CD4-positive, alpha-beta T cell treated with Interleukin-21 for 1 hour (primary cell): ENCODE data around the gene NRG2.
A peak's percentile ranks its signal among the peaks of the same experiment; 100 is the strongest.

Experiments
- DNase-seq: peaks from one replicate; pipeline ENCODE4 v3.0.0-alpha.2; 2020

Gene NRG2

GRCh38 chr5:140004174-140004573, 38.9 kb downstream of the NRG2 start:
- no peak for DNase-seq

GRCh38 chr5:140003519-140003918, 39.6 kb downstream of the NRG2 start:
- DNase-seq, result no peak

DNA sequence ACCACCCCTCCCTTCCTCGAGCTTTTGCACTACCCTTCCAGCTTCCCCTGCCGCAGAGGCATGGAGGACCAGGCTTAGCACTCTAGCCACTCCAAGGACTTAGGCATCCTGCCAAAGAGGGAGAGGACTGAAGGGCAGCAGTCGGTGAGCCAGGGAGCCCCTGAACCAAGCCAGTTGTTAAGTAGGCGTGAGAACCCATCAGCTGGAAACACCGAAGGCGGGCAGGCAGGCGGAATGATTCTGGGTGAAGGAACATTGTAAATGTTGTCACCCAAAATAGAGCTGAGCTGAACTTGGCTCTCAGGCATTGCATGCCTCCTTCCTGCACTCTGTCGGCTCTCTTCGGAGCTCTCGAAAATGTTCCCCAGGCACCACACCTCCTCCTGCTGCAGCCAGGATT, 42.8 kb downstream of the NRG2 start:
- no peak for DNase-seq

- no peak for DNase-seq
Measured at GRCh38 chr5:139998837-139999236, 44.3 kb downstream of the NRG2 start.

GRCh38 chr5:139997276-139997675, 45.8 kb downstream of the NRG2 start:
- DNase-seq, result no peak

- no peak for DNase-seq
Measured at GRCh38 chr5:139995929-139996328, 47.2 kb downstream of the NRG2 start.

- DNase-seq, result no peak
Measured at GRCh38 chr5:139994234-139994633, 48.9 kb downstream of the NRG2 start.

DNA sequence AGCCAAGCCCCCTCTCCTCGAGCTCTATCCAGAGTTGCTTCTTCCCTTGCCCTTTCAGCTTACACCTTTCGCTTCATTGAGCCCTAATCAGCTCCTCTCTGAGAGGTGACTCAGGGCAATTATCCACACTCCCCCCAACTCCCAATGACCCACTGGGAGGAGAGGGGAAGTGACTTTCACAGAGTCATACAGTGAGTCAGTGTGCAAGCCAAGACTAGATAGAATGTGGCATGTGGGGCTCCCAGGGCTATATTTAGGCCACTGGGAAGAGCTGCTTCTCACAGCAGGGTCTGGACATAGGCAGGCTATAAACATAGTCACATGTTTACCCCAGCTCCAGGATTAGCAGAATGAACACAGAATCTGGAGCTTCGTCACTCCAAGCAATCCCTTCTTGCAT, 57.4 kb downstream of the NRG2 start:
- DNase-seq, result no peak

DNA sequence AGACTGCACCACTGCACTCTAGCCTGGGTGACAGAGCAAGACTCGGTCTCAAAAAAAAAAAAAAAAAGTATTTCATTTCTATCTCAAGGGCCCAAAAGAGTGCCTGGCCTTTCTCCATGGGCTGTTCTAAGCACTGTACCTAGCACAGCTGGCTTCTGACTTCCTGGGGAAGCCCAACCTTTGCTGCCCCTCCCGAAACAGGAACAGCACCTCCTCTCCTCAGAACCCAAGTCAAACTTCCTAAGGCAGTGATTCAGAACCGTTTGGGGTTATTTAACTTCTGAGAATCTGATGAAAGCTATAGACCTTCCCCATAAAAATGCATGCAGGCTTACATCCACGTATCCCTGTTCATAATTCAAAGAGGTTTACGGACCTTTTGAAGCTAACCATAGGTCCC, 57.8 kb downstream of the NRG2 start:
- no peak for DNase-seq

- no peak for DNase-seq
Measured at GRCh38 chr5:139984816-139985215, 58.3 kb downstream of the NRG2 start.

GRCh38 chr5:139982975-139983240, 60.2 kb downstream of the NRG2 start:
- no peak for DNase-seq

GRCh38 chr5:139982157-139982974, 60.7 kb downstream of the NRG2 start:
- no peak for DNase-seq

- no peak for DNase-seq
Measured at GRCh38 chr5:139980765-139981164, 62.3 kb downstream of the NRG2 start.

DNA sequence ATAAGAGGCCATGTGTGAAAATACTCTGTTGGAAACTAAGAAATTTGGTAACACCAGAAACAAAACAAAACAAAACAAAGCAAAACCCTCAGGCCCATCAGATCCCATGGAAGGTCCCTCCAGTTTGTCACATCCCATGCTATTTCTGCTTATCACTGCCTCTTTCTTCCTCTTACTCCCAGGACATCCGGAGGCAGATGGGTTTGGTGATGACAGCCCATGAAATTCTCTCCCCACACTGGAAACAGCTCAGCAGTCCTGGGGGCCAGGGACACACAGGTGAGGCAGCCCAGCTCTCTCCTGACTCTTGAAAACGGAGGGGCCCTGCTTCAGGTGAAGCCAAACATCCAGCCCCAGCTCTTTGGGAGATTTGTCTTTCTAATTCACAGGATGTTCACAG, 63.2 kb downstream of the NRG2 start:
- DNase-seq, result no peak

DNA sequence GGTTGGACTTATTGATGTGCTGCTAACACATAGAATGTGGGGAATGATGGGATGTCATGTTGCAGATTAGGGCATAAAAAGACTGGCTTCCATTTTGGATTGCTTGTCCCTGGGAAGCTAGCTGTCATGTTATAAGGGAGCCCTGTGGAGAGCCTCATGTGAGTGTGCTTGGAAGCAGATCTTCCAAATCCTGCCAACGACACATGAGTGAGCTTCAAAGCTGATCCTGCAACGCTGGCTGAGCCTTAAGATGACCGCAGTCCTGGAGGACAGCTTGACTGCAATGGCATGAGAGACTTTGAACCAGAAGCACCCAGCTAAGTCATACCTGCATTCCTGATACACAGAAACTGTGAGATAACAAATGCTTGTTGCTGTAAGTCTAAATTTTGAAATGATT, 63.6 kb downstream of the NRG2 start:
- no peak for DNase-seq

DNA sequence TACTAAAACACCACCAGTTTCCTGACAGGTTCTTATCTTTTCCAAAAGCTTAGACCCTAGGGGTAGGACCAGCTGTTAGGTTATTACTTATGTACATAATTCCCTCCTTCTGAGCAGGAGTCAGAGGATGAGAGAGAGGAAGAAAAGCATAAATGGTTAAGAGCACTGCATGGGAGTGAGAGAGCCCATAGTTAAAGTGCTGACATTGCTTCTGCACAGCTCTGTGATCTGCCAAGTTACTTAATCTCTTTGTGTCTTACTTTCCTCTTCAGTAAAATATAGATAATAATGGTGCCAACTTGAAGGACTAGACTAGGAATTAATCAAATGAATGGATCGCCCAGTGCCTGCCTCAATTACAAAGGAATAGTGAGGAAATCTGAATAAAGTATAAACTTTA, 66.4 kb downstream of the NRG2 start:
- DNase-seq, result no peak

DNA sequence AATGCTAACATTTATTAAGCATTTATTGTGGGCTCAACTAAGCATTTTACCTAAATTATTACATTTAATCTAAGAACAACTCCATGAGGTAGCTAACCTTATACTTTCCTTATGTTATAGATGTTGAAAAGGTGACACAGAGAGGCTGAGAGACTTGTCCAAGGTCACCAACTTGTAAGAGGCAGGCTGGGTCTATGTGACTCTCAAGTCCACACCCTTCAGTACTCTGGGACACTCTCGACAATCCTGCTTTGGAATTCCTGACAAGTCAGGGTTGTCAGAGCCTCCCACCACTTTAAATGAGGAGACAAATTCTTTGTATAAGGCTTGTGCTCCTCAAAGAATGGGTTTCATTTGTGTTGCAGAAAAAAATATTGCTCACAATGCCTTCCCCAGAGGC, 67.2 kb downstream of the NRG2 start:
- no peak for DNase-seq

DNA sequence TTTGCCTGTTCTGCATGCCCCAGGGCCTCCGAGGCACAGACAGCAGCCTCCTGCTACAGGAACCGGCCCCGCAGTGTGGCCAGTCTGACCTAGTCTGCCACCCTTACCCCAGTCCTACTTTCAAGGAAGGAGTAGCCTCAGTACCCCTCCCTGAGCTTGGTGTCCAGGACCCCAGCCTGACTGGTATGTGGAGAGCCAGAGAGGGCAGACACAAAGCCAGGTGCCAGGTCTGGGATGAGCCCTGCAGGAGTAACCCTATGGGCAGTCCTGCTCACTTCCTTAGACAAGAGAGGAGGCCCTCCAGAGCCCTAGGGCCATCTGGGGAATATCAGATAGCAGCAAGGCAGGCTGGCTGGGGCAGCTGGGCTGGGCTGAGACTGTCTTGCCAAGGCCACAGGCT, 67.8 kb downstream of the NRG2 start:
- no peak for DNase-seq

DNA sequence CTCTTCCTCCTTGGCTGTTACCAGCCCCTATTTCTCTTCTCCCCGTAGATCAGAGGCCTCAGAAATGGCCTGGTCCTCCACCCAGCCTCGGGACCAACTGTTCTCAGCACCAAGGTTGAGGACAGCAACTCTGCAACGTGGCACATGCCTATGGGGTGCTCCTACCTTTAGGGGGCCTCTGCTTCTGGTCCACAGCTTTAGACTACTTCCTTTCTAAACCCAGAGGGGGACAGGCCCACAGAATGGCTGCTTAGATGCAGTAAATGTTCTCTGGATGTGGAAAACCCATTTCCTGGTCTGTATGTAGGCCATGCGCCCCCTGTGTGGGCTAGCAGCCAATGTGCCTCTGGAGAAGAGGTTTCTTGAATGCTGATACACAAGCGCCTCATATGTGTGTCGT, 68.4 kb downstream of the NRG2 start:
- DNase-seq, result no peak

DNA sequence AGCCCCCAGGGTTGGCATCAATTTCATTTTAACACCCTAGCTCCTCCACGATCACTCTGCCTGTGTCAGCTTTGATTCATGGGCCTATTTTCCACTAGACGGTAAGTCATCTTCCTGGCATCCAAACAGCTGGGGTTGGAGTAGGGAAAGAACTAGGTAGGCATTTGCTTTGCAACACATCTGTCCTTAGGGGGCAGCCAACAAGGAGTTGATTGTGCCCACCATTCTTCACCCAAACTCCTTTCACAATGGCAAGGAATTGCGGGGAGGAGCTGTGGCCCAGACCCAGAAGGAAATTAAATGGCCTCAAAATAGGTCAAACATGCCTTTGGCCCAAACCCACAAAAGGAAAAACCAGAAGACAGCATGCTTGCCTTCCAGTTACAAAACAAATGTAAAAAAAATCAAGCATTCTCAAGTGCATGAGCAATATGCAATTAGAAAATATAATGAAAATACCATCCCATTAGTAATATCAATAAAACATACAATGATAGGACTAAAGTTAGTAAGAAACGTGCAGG, 71.8 kb downstream of the NRG2 start:
- DNase-seq, result no peak

DNA sequence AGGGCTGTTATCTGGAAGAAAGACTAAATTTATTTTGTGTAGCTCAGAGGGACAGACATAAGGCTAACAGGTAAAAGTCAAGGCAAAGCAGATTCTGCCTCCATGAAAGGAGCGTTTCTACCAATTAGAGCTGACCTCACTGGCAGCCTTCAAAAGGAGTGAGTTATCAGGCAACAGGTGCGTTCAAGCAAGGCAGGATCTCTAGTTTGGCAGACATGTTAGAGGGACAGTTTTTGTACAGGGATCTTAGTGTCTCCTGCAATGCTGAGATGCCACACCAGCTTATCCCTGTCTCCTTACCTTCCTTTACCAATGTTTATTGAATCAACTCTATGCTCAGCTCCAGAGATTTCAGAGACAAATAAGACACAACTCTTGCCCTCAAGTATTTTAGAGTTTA, 73.8 kb downstream of the NRG2 start:
- no peak for DNase-seq

- peak; percentile 84 for DNase-seq
Measured at GRCh38 chr5:139968547-139969261, 74.4 kb downstream of the NRG2 start.

- no peak for DNase-seq
Measured at GRCh38 chr5:139967353-139967752, 75.7 kb downstream of the NRG2 start.

- no peak for DNase-seq
Measured at GRCh38 chr5:139966856-139967255, 76.2 kb downstream of the NRG2 start.
